Activated T-helper 2 cell treated with anti-CD3 and anti-CD28 coated beads, Interferon-gamma antibody, Interleukin-2, Interleukin-4, amounts not matched to agents 10 μg/mL and 5 μg/mL and 100 μg/mL, durations not matched to agents 14 hours and 24 hours and 36 hours (primary cell): Measurements from ENCODE around the gene MLLT3. TPM values are rescaled to one million over a fixed set of nuclear protein-coding genes. Genes with fewer than 3 reads are reported as not detected.
A peak's percentile ranks its signal among the peaks of the same experiment; 100 is the strongest.

Source experiments
- DNase-seq: peaks from one replicate; pipeline ENCODE4 v3.0.0; 2021; ENCODE audit warnings: low spot score
- H3K27ac Mint-ChIP-seq: one replicate; pipeline ENCODE4 v1.8.0; 2021; ENCODE audit warnings: mixed read lengths
- H3K27me3 Mint-ChIP-seq: one replicate; pipeline ENCODE4 v1.8.0; 2021; ENCODE audit warnings: low read depth, mixed read lengths
- H3K36me3 Mint-ChIP-seq: one replicate; pipeline ENCODE4 v1.8.0; 2021; ENCODE audit warnings: low read depth, mixed read lengths
- H3K4me1 Mint-ChIP-seq: one replicate; pipeline ENCODE4 v1.8.0; 2021; ENCODE audit warnings: low read depth, mixed read lengths
- H3K4me3 Mint-ChIP-seq: one replicate; pipeline ENCODE4 v1.8.0; 2021; ENCODE audit warnings: low read depth, mild to moderate bottlenecking, moderate library complexity, mixed read lengths
- H3K9me3 Mint-ChIP-seq: one replicate; pipeline ENCODE4 v1.8.0; 2021; ENCODE audit warnings: mixed read lengths
- intact Hi-C: fragments of 100-400 bp; cut with micrococcal nuclease; formaldehyde crosslinking; loops from one replicate; pipeline ENCODE4 v1.15.1; 2023
- total RNA-seq: library from RNA; stranded (reverse); gene quantifications from 2 replicates; pipeline ENCODE4 v1.2.3, GENCODE V29; 2022

The MLLT3 gene
- total RNA-seq, 1 donor from 2014 or later: 22.4 TPM

DNA sequence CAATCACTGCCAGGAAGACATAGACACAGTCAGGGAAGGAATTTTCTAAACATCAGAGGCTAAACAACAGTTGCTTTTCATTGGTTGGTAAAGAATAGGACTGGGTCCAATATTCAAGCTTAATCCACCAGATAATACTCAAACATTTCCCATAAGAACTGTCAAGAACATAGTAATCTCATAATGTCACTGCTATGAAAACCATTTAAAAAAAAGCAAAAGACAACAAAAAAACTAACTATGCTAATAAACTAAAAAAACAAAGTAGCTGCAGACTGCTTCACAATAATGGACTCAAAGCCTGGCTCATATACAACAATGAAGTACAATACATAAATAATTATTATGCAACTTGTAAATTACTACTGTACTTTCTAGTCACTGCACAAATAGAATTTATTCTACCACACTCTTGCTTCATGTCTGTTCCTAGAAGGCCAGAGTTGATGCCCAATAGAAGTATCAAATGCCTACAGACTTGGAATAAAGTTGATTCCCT is 148.7 kb downstream of the MLLT3 start:
- H3K4me1 Mint-ChIP-seq: peaks cover 6% of the 10 kb centered on the region
- intact Hi-C loops: no loop called here
- DNase-seq: no peak
- peaks cover 7% of the 10 kb centered on the region for H3K9me3 Mint-ChIP-seq
- H3K36me3 Mint-ChIP-seq: peaks cover 7% of the 10 kb centered on the region
- H3K27me3 Mint-ChIP-seq: no peaks in the 10 kb centered on the region
- H3K4me3 Mint-ChIP-seq: no peak overlapping the region
- no peak overlapping the region for H3K27ac Mint-ChIP-seq

DNA sequence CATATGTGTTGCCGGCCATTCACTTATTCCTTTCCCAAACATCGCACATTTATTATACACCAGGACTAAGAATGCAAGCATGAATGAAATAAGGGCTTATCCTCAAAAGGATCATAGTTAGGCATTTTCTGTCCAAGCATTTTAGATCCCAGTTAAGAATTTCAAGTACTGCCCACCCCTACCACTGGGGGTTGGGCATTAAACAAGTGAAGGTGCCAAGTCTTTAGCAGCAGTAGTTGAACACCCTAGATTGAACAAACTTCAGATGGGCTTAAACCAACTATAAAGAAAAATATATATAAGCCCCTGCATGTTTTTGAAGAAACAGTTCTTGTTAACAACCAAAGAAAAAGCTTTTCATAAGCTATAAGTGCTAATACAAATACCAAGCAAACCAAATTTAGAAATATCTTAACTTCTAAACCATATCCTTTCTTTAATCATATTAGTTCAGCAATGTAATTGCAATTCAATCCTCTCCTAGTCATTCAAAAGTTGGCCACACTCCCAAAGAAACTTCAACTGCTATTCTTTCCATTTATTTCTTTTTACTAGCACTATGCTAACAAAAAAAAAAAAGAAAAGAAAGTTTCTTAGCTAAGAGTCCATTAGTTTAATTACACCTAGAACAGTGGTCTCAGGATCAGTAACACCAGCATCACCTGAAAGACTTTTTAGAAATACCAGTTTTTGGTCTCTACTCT is 149.8 kb downstream of the MLLT3 start:
- Mint-ChIP-seq H3K36me3 (peaks cover 7% of the 10 kb centered on the region), H3K27me3 (no peaks in the 10 kb centered on the region), H3K9me3 (peaks cover 7% of the 10 kb centered on the region), H3K4me1 (no peaks in the 10 kb centered on the region), H3K27ac (no peak overlapping the region), H3K4me3 (no peak overlapping the region)
- no peak for DNase-seq
- intact Hi-C loops: no loop called here

DNA sequence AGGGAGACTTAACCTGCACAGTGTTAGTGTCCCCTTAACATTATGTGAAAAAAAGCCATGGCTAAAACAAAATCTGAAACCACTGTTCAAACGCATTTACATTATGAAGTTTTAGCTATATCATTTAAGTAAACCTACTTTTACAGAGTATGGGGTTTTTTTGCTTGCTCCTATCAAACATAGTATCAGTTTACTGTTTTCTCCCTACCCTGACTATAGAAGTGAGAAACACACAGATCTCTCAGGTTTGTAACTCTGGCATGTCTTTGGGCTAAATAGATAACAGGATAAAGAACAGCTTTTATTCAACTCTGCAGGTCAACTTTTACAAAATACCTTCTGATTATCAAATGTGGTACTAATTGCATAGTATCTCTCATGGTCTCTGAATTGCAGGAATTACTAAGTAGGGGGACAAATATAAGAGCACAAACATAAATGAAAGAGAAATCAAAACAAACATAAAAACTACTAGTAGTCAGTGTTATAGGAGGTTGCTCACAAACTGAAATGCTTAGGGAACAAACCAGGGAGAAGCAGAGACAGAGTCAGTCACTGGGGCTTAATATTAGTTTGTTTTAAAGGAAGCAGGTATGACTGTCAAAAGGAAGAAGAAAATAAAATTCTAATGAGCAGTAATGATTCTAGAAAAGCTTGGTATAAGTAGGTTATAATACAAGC is 155.8 kb downstream of the MLLT3 start:
- intact Hi-C loops: no loop called here
- H3K4me3 Mint-ChIP-seq: no peak overlapping the region
- H3K27me3 Mint-ChIP-seq: no peaks in the 10 kb centered on the region
- DNase-seq: no peak
- H3K4me1 Mint-ChIP-seq: peaks cover 4% of the 10 kb centered on the region
- H3K36me3 Mint-ChIP-seq: peaks cover 7% of the 10 kb centered on the region
- no peak overlapping the region for H3K27ac Mint-ChIP-seq
- peaks cover 7% of the 10 kb centered on the region for H3K9me3 Mint-ChIP-seq

- Mint-ChIP-seq H3K27me3 (no peaks in the 10 kb centered on the region), H3K4me3 (no peak overlapping the region), H3K27ac (no peak overlapping the region), H3K9me3 (peaks cover 4% of the 10 kb centered on the region), H3K4me1 (peaks cover 4% of the 10 kb centered on the region), H3K36me3 (peaks cover under 1% of the 10 kb centered on the region)
- DNase-seq: no peak
- intact Hi-C loops: no loop called here
Observed at GRCh38 chr9:20464242-20464641, 158.1 kb downstream of the MLLT3 start.

DNA sequence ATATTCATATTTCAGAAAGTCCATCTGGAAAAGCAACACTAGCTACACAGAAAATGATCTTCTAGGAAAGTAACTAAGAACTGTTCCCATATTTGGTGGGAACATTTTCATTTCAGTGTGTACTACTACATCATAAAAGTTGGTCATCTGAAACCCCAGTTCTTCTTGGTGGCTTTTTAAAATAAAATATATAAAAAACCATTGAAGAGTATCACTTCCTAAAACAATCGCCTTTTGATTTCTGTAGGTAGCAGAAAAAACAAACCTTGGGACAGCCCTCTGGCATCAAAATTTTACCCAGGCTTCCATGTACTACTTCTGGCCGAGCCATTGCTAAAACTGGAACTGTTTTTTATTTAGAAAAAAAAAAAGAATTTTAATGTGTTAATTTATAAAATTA is 158.5 kb downstream of the MLLT3 start:
- H3K27me3 Mint-ChIP-seq: no peaks in the 10 kb centered on the region
- peaks cover 5% of the 10 kb centered on the region for H3K4me1 Mint-ChIP-seq
- no peaks in the 10 kb centered on the region for H3K9me3 Mint-ChIP-seq
- intact Hi-C loops: no loop called here
- no peak overlapping the region for H3K4me3 Mint-ChIP-seq
- no peak overlapping the region for H3K27ac Mint-ChIP-seq
- DNase-seq: no peak
- H3K36me3 Mint-ChIP-seq: no peaks in the 10 kb centered on the region

DNA sequence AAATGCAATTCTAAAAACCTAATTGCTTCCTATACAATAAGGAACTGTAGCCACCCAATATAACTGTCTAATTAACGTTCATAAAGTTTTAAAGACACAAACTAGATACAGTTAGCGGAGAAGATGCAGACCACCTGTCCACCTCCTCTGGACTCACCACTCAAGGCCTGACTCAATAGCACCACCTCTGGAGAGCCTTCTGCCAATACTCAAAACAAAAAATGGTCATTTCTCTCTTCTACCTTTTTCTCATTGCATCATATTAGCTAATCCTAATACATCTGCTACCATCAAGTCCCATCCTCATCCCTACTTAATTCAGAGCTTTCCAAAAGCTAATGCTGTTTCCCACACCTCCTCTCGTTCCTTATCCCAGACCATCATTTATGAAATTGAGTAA is 159.9 kb downstream of the MLLT3 start:
- intact Hi-C loops: no loop called here
- no peaks in the 10 kb centered on the region for H3K9me3 Mint-ChIP-seq
- H3K4me3 Mint-ChIP-seq: no peak overlapping the region
- no peak overlapping the region for H3K27ac Mint-ChIP-seq
- DNase-seq: no peak
- peaks cover 12% of the 10 kb centered on the region for H3K4me1 Mint-ChIP-seq
- no peaks in the 10 kb centered on the region for H3K36me3 Mint-ChIP-seq
- H3K27me3 Mint-ChIP-seq: no peaks in the 10 kb centered on the region

- intact Hi-C loops: no loop called here
- Mint-ChIP-seq H3K4me1 (peaks cover 11% of the 10 kb centered on the region), H3K27ac (no peak overlapping the region), H3K36me3 (peaks cover 8% of the 10 kb centered on the region), H3K4me3 (no peak overlapping the region), H3K9me3 (no peaks in the 10 kb centered on the region), H3K27me3 (no peaks in the 10 kb centered on the region)
- DNase-seq: no peak
Observed at GRCh38 chr9:20447291-20447690, 175.0 kb downstream of the MLLT3 start.

DNA sequence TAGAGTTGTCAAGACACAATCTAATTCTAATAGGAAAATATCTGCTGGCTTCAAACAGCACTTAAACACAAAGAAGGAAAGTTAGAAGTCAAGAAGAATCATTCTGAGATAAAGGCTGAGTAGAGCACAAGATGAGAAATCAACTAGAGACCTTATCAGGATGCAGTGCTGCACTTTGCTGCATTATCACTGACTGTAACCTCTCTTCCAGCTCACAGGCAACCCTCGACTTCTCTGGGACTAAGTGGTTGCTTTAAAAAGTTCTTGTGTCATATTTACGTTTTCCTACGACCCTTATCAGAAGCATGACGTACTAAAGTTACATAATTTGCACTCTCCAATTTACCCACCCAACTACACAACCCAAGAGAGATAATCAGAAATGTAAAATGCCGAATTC is 176.1 kb downstream of the MLLT3 start:
- Mint-ChIP-seq H3K27me3 (no peaks in the 10 kb centered on the region), H3K27ac (no peak overlapping the region), H3K4me1 (peaks cover 20% of the 10 kb centered on the region), H3K36me3 (peaks cover 12% of the 10 kb centered on the region), H3K9me3 (no peaks in the 10 kb centered on the region), H3K4me3 (no peak overlapping the region)
- intact Hi-C loops: no loop called here
- DNase-seq: no peak

DNA sequence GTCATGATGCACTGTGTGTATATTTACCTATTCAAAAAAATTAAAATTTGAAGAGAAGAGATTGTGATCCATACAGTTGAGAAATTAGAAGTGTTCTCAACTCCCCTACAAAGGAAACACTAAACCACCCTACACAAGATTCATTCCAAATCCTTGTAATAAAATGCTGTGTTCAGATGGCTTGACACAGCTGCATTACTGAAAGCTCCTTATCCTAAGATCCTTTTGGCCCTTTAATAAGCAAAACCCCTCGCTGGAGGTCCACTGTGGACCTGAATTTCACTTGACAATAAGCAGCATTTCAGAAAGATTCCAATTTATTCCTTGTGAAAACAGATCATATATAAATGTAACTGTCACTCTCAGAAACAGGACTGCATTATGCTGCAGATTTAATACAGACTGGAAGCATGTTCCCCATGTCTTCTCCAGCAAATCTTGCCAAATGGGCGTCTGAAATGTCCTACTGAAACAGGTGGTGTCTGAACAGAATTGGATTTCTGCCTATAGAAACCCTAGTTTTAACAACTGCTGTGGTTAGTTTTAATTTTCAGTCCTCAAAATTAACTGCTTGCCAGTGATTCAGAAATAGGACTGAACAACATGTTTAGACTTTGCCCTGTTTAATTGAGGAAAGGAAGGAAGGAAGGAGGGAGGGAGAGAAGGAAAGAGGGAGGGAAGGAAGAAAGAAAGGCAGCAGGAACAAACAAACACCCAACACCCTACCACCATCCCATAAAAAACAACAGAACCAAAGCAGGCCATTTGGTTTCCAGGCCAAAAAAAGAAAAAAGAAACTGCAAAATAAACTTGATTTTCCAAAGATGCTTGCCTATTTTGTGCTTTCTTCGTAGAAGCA is 179.6 kb downstream of the MLLT3 start:
- no peak for DNase-seq
- H3K4me3 Mint-ChIP-seq: no peak overlapping the region
- no peak overlapping the region for H3K27ac Mint-ChIP-seq
- H3K4me1 Mint-ChIP-seq: peaks cover 36% of the 10 kb centered on the region
- intact Hi-C loops: loop anchor here (2.0 to 5.0 kb wide), 5 partner anchors 65 to 180 kb away; partner anchors contain the start of gene MLLT3
- peaks cover 20% of the 10 kb centered on the region for H3K36me3 Mint-ChIP-seq
- no peaks in the 10 kb centered on the region for H3K27me3 Mint-ChIP-seq
- H3K9me3 Mint-ChIP-seq: no peaks in the 10 kb centered on the region

DNA sequence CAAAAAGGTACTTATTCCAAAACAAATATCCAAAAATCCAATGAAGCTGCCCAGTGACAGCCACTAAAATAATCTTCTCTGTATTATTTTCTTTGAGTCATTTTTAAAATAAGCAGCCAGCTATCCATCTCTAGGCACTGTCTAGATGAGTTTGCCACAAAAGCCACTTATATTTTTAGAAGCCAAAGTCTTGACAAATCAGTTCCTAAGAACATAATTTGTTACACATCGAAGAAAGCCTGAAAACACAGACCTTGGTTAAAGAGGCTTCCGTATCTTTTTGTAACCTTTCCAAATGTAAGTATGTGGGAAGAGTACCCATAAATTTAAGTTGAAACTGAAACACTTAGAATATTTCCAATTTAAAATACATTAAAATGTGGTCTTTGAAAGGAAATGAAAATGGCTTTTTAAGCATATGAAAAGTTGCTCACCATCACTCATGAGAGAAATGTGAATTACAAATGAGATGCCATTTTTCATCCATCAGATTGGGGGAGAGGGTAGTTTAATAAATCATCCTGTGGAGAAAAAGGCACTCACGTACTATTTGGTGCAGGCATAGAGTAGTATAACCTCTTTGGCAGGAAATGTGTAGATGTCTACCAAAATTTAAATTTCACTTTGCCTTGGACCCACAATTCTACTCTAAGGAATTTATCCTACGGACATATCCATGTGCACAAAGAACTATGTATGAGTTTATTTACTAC is 180.4 kb downstream of the MLLT3 start:
- intact Hi-C loops: loop anchor here (2.0 to 5.0 kb wide), 5 partner anchors 65 to 181 kb away; partner anchors contain the start of gene MLLT3
- Mint-ChIP-seq H3K9me3 (no peaks in the 10 kb centered on the region), H3K36me3 (peaks cover 18% of the 10 kb centered on the region), H3K27me3 (no peaks in the 10 kb centered on the region), H3K4me1 (peaks cover 36% of the 10 kb centered on the region), H3K27ac (peak overlapping the region; percentile 24), H3K4me3 (no peak overlapping the region)
- no peak for DNase-seq

DNA sequence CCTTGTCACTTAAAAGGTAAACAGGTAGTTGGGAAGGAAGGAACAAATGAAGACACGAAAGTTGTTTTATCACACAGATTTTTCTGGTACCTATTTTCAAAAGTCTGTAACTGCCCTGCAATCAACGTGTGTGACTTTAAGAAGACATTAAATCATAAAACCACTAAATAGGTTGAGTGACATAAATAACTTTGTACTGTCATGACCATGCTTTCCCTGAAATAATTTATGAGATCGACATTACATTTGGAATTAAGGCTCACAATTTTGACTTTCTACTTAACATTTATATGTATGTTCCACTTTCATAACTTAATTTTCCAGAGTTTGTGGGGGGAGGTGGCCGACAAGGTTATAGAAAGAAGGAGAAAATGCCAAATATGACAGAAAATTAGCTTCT is 181.1 kb downstream of the MLLT3 start:
- intact Hi-C loops: loop anchor here (5.0 kb wide), 4 partner anchors 64 to 111 kb away; no protein-coding TSS in a partner anchor
- Mint-ChIP-seq H3K4me1 (peaks cover 36% of the 10 kb centered on the region), H3K27me3 (no peaks in the 10 kb centered on the region), H3K4me3 (no peak overlapping the region), H3K36me3 (peaks cover 15% of the 10 kb centered on the region), H3K27ac (no peak overlapping the region), H3K9me3 (no peaks in the 10 kb centered on the region)
- DNase-seq: no peak

GRCh38 chr9:20437476-20437875 is 184.8 kb downstream of the MLLT3 start:
- no peaks in the 10 kb centered on the region for H3K27me3 Mint-ChIP-seq
- no peak overlapping the region for H3K4me3 Mint-ChIP-seq
- H3K27ac Mint-ChIP-seq: no peak overlapping the region
- peaks cover 12% of the 10 kb centered on the region for H3K36me3 Mint-ChIP-seq
- no peaks in the 10 kb centered on the region for H3K9me3 Mint-ChIP-seq
- peaks cover 29% of the 10 kb centered on the region for H3K4me1 Mint-ChIP-seq
- intact Hi-C loops: no loop called here
- no peak for DNase-seq
